Islet of Langerhans (tissue), 1 donor: ENCODE data around the gene INHBA.

ENCODE experiments used
- FAIRE-seq: peaks from one replicate; lab custom pipeline; 2011; peaks lifted over from hg19 to GRCh38; lab: Jason Lieb, UNC

INHBA gene

GRCh38 chr7:41688906-41689305 is 14.0 kb downstream of the INHBA start:
- no peak for FAIRE-seq

DNA sequence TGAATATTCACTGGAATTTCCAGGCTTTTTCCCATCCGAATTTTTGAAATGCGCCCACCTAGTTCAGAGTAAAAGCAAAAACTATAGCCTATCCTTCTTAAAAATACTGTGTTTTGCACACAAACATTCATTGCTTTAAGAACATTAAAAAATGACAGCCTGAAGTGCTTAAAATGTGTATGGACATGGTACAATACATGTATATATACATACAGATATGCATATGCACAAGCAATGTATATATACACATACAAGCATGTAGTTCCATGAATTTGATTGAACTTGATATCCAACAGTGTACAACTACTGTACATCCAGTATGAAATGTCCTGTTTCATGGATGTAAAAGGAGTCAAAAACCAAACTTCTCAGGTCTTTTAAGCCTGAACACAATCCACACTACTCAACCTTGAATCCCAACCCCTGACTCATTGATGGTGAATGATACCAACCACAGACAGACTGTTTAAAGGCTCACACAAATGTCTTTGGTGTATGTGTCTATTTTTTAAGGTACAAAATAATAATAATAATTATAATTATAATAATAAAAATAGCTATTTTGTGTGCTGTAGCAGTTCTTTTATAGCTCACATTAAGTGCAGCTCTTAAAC is 14.8 kb downstream of the INHBA start:
- FAIRE-seq = no peak

DNA sequence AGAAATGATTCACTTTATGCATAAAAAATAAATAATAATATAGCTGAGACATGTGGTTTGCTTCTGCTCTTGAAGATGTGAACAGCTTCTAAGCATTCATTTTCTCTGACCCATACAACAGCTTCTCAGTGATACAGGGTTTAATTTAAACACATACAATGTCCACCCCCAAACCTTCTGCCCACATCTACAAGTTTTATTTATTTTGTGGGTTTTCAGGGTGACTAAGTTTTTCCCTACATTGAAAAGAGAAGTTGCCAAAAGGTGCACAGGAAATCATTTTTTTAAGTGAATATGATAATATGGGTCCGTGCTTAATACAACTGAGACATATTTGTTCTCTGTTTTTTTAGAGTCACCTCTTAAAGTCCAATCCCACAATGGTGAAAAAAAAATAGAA is 17.2 kb downstream of the INHBA start:
- no peak for FAIRE-seq

DNA sequence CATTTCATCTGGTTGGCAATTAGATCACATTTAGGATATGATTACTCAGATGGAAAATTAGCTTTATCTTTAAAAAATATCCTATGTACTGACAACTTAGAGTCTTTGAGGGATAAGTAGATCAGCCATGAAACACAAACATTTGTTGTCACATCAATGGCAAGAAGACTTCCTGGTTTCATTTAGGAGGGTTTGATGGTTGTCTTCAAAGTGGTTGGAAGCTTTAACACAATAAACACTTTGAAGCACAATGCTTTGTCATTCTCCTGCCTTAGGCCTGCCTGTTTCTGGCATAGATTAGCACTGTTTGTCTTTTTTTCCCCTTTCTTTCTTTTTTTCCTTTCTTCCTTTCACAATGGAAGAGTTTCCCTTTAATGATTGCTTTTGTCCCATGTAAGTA is 20.5 kb downstream of the INHBA start:
- FAIRE-seq = no peak

GRCh38 chr7:41679566-41679965 is 23.3 kb downstream of the INHBA start:
- no peak for FAIRE-seq

GRCh38 chr7:41674505-41675023 is 28.3 kb downstream of the INHBA start:
- FAIRE-seq = no peak

GRCh38 chr7:41661596-41661995 is 41.3 kb downstream of the INHBA start:
- no peak for FAIRE-seq

DNA sequence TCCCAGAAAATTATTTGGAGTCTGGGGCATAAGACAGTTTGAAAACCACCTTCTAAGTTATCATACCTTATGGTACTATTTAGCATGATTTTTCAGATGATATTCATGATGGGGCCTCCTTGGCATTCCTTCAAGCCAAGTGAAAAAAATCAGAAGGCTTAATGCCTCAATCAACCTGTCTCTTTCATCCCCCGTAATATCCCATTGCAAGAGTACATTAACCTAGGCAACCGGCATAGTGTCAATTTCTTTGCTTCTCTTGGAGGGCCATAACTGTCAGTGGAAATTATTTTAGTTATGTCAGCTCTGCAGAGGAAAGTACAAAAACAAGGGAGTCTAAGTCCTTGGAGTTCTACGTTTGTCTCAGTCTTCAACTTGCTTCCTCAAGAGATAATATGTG is 43.4 kb downstream of the INHBA start:
- FAIRE-seq = no peak

- no peak for FAIRE-seq
Measured at GRCh38 chr7:41656366-41656765, 46.5 kb downstream of the INHBA start.

- no peak for FAIRE-seq
Measured at GRCh38 chr7:41655426-41655825, 47.5 kb downstream of the INHBA start.

DNA sequence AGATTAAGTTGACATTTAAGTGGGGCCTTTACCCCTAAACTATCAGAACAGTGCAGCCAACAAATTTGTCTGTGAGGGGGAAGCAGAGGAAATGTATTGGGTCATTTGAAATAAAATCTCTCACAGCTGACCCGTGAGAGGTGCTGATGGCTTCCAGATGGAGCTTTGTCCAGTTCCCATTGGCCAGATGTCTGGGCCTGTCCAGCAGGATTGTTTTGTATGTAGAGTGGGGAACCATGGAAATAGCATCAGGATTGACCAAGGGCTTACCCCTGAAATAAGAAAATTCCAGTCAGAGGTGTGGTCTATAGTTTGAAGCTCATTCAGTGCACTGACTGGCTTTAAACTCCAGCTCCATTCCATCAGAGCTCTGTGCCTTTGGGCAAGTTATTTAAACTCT is 50.6 kb downstream of the INHBA start:
- no peak for FAIRE-seq

- no peak for FAIRE-seq
Measured at GRCh38 chr7:41648501-41648900, 54.4 kb downstream of the INHBA start.

DNA sequence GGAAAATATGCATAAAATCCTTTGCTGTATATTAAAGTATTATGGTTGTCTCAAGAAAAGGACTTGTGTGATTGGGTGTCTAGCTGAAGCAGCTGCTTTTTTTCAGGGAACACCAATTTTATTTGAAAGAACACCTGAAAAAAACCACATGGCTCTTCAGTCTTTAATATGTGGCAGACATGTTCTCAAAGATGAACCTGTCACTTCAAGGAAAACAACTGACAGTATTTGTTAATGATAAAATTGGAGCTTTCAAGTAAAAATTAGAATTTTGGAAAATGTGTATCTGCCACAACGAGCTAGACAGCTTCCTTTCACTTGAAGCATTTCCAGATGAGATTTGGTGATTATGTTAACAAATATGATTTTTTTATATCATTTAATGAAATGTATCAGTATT is 59.3 kb downstream of the INHBA start:
- no peak for FAIRE-seq

DNA sequence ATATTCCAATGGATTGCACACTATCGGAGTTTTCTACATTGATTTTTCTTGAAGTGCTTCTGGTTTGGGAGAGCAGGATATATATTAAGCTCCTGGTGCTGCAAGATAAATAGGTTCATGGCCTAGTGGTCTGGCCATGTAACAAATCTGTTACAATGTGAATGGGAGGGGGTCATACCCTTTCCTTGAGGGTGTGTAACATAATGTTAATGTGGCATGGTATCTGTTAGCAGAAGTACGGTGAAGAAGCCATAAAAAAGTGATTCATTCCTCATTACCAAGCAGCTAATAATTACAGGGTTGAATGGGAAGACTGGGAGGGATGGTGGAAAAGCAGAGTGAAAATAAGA is 61.2 kb downstream of the INHBA start:
- FAIRE-seq = no peak

DNA sequence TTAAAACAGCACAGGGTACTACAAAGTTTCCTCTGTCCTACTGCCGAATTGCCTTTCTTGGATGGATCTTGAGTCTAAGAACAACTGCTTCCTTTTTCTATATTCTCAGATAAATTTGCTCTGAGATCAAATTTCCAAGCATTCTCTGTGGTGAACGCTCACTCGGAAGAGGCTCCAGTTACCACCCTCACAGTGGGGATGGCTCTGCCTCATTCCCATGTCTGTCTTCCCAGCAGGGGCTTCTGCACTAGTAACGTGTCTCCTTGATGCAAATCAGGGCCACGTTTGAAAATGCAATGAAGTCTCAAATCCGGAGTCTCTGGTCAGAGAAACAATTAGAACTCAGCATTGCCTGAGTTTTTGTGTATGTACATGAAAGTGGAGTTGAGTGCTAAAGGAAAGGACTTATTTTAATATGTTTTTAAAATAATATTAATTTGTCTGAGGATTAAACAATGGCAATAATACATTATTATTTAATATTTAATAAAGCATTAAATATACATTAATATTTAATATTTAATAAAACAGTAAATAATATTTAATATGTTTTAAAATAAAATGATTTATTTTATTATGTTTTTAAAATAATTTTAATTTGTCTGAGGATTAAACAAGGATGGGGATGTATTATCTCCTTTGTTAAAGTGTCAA is 61.8 kb downstream of the INHBA start:
- FAIRE-seq = no peak

DNA sequence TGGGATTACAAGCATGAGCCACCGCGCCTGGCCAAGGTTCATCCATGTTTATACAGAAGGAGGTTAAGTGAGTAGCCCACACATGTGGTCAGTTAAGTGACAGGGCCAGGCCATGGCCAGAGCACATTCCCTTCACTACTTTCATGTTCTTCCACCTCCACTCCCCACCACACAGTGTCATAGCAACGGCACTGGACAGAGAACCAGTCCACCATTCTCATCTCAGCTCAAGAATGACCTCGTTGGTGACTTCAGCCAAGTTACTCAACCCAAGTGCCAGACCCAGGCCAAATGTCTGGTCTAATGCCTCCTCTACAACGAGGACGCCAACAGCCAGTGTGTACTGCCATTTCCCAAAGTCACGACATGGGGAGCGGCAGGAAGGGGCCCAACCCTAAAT is 62.4 kb downstream of the INHBA start:
- FAIRE-seq = no peak

DNA sequence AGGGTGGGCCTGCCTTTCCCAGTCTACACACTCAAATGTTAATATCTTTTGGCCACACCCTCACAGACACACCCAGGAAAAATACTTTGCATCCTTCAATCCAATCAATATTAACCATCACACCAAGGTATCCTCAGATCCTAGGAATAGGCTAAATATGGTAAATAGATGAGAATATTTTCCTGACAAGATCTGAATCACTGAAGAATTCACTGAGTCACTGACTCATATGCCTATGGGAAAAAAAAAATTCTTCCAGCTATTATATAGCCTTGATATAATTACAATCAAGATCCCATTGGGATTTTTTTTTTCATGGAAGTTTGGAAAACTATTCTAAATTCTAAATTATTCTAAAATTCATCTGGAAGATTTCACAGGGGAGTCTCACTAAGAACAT is 65.8 kb downstream of the INHBA start:
- no peak for FAIRE-seq
